SK-N-SH (cell line): ENCODE measurements around the gene NECAB2. TPM values are rescaled to one million over a fixed set of nuclear protein-coding genes. Genes with fewer than 3 reads are reported as not detected.

Source experiments
- CTCF ChIA-PET: fragments of 300-600, 350-600 bp; formaldehyde crosslinking; extraction: SDS; loops from one replicate; lab custom pipeline; 2021; lab: Yijun Ruan, JAX
- POLR2A ChIA-PET: fragments of 350-600 bp; sonication (Branson Sonifier 250); formaldehyde crosslinking; extraction: SDS; loops from one replicate; lab custom pipeline; 2020; ENCODE audit warnings: antibody characterized with exemption, inconsistent platforms; lab: Yijun Ruan, JAX
- DNase-seq: peaks from one replicate; pipeline ENCODE4 v3.0.0; 2012
- H2AFZ ChIP-seq: fragments of 200-600 bp; sonication (generic); 2 replicates; pipeline ENCODE4 v1.8.1; 2016; ENCODE audit warnings: antibody characterized with exemption, mild to moderate bottlenecking, low read depth
- H3F3A ChIP-seq: fragments of 200-600 bp; sonication (generic); replicated peaks from 2 replicates; pipeline ENCODE3; 2016; ENCODE audit warnings: antibody characterized with exemption, mild to moderate bottlenecking; ENCODE audit not compliant: insufficient read depth
- H3K27ac ChIP-seq, 2 experiments: fragments of 200-500 bp in 1 of 2; fragments of 200-600 bp in 1 of 2; sonication (Bioruptor generic) in 1 of 2; sonication (generic), shearing (Covaris generic) in 1 of 2; 2 replicates each; pipeline versions ENCODE4 v1.5.1 to v1.6.1; 2014 to 2016; ENCODE audit warnings: low read depth in 2 of 2, inconsistent platforms in 1 of 2, low read length in 1 of 2, mild to moderate bottlenecking in 1 of 2, mixed read lengths in 1 of 2
- H3K27me3 ChIP-seq: fragments of 200-600 bp; sonication (generic), shearing (Covaris generic); 2 replicates; pipeline ENCODE4 v1.6.1; 2016; ENCODE audit warnings: mixed run types; ENCODE audit not compliant: insufficient read depth
- H3K36me3 ChIP-seq, 2 experiments: fragments of 200-500 bp in 1 of 2; fragments of 200-600 bp in 1 of 2; sonication (Bioruptor generic) in 1 of 2; sonication (generic) in 1 of 2; replicated peaks in 1 of 2; 2 replicates each; pipeline versions ENCODE3 to v1.5.1; 2014 to 2016; ENCODE audit warnings: low read length in 1 of 2, mild to moderate bottlenecking in 1 of 2; ENCODE audit not compliant: insufficient read depth in 2 of 2, control insufficient read depth in 1 of 2
- H3K4me1 ChIP-seq, 2 experiments: fragments of 200-500 bp in 1 of 2; fragments of 200-600 bp in 1 of 2; sonication (Bioruptor generic) in 1 of 2; sonication (generic), shearing (Covaris generic) in 1 of 2; 2 replicates each; pipeline versions ENCODE4 v1.5.1 to v1.6.1; 2014 to 2016; ENCODE audit warnings: low read depth in 1 of 2, low read length in 1 of 2, mixed run types in 1 of 2; ENCODE audit not compliant: insufficient read depth in 2 of 2, control insufficient read depth in 1 of 2
- H3K4me2 ChIP-seq: fragments of 200-600 bp; sonication (generic), shearing (Covaris generic); 2 replicates; pipeline ENCODE4 v1.6.1; 2017; ENCODE audit warnings: mixed run types
- H3K4me3 ChIP-seq, 2 experiments: fragments of 200-500 bp in 1 of 2; fragments of 200-600 bp in 1 of 2; sonication (Bioruptor generic) in 1 of 2; sonication (generic), shearing (Covaris generic) in 1 of 2; 2 replicates each; pipeline versions ENCODE4 v1.5.1 to v1.8.1; 2014 to 2016; ENCODE audit warnings: low read depth in 2 of 2, inconsistent platforms in 1 of 2, low read length in 1 of 2, mild to moderate bottlenecking in 1 of 2, mixed read lengths in 1 of 2, moderate library complexity in 1 of 2
- H3K79me2 ChIP-seq: fragments of 200-600 bp; sonication (generic); 2 replicates; pipeline ENCODE4 v1.8.1; 2017; ENCODE audit warnings: mild to moderate bottlenecking; ENCODE audit not compliant: insufficient read depth
- H3K9ac ChIP-seq: fragments of 200-600 bp; sonication (generic); 2 replicates; pipeline ENCODE4 v1.6.1; 2017; ENCODE audit warnings: mixed run types
- H3K9me2 ChIP-seq: fragments of 200-600 bp; sonication (generic); 2 replicates; pipeline ENCODE4 v1.6.1; 2017; ENCODE audit warnings: mixed run types
- H3K9me3 ChIP-seq: fragments of 200-600 bp; sonication (generic); 2 replicates; pipeline ENCODE4 v1.6.1; 2017; ENCODE audit warnings: mixed run types, mild to moderate bottlenecking, moderate library complexity
- H4K20me1 ChIP-seq: fragments of 200-600 bp; sonication (generic); 2 replicates; pipeline ENCODE4 v1.6.1; 2017; ENCODE audit warnings: mild to moderate bottlenecking, mixed run types; ENCODE audit not compliant: insufficient read depth
- CTCF ChIP-seq: fragments of 200-600 bp; sonication (generic); IDR thresholded peaks from 2 replicates; pipeline ENCODE4 v1.6.1; 2017; ENCODE audit warnings: antibody characterized with exemption, mild to moderate bottlenecking, moderate library complexity
- EP300 ChIP-seq, 2 experiments: IDR thresholded peaks; 2 replicates each; pipeline versions ENCODE4 v1.4.0 to v1.6.1; 2012; ENCODE audit warnings: borderline replicate concordance in 1 of 2, low read depth in 1 of 2, low read length in 1 of 2
- FOXJ3 ChIP-seq: sonication (generic); formaldehyde crosslinking; IDR thresholded peaks from 2 replicates; pipeline ENCODE4 v1.5.1; 2020; ENCODE audit warnings: mild to moderate bottlenecking, missing genetic modification reagents
- FOXM1 ChIP-seq: IDR thresholded peaks from 2 replicates; pipeline ENCODE4 v1.4.0; 2012; ENCODE audit warnings: low read depth, mild to moderate bottlenecking
- GATA2 ChIP-seq: sonication (generic); formaldehyde crosslinking; IDR thresholded peaks from 2 replicates; pipeline ENCODE4 v1.5.0; 2020; ENCODE audit warnings: mild to moderate bottlenecking, missing genetic modification reagents
- MEF2A ChIP-seq: IDR thresholded peaks from 2 replicates; pipeline ENCODE4 v1.4.0; 2012; ENCODE audit warnings: low read depth, borderline replicate concordance
- MXI1 ChIP-seq: IDR thresholded peaks from 2 replicates; pipeline ENCODE4 v1.6.1; 2012; ENCODE audit warnings: mild to moderate bottlenecking, low read depth, low read length, improper control_type of control experiment
- NRF1 ChIP-seq: IDR thresholded peaks from 2 replicates; pipeline ENCODE4 v1.6.1; 2012; ENCODE audit warnings: low read depth, mild to moderate bottlenecking, low read length
- RAD21 ChIP-seq: IDR thresholded peaks from 2 replicates; pipeline ENCODE4 v1.6.1; 2012; ENCODE audit warnings: mild to moderate bottlenecking, low read length
- RCOR1 ChIP-seq: fragments of 150-350 bp; IDR thresholded peaks from 2 replicates; pipeline ENCODE4 v1.6.1; 2017; ENCODE audit warnings: antibody characterized with exemption, low read length
- SIN3A ChIP-seq: IDR thresholded peaks from 2 replicates; pipeline ENCODE4 v1.6.1; 2012; ENCODE audit warnings: low read depth, mild to moderate bottlenecking, low read length, moderate library complexity, borderline replicate concordance
- SMC3 ChIP-seq: IDR thresholded peaks from 2 replicates; pipeline ENCODE4 v1.6.1; 2012; ENCODE audit warnings: low read depth, low read length, improper control_type of control experiment
- TEAD4 ChIP-seq: IDR thresholded peaks from 2 replicates; pipeline ENCODE4 v1.4.0; 2012; ENCODE audit warnings: mild to moderate bottlenecking, borderline replicate concordance; ENCODE audit not compliant: insufficient read depth
- YY1 ChIP-seq: IDR thresholded peaks from 2 replicates; pipeline ENCODE4 v1.4.0; 2012; ENCODE audit warnings: low read depth, mild to moderate bottlenecking
- WGBS: methylation state at CpG from one replicate; pipeline ENCODE4 v1.1.6; 2017; ENCODE audit warnings: low lambda C conversion rate; 5-methylcytosine and 5-hydroxymethylcytosine counted together
- polyA plus RNA-seq, 3 experiments: library from polyadenylated mRNA; depleted of rRNA; stranded (reverse); fragments of >200 nt; gene quantifications; 2 replicates each; pipeline ENCODE4 v1.2.3, GENCODE V29; 2012
- TF ChIP-seq, protein P1 (sequence below): fragments of 150-350 bp; IDR thresholded peaks from 2 replicates; pipeline ENCODE4 v1.6.1; 2016; ENCODE audit warnings: mild to moderate bottlenecking, low read depth, low read length
- TF ChIP-seq, protein P2 (sequence below): IDR thresholded peaks from 2 replicates; pipeline ENCODE4; 2012
- TF ChIP-seq, protein P3 (sequence below): fragments of 150-350 bp; IDR thresholded peaks from 2 replicates; pipeline ENCODE4 v1.6.1; 2017; ENCODE audit warnings: antibody characterized with exemption, low read length, low read depth, borderline replicate concordance
- TF ChIP-seq, protein P4 (sequence below): IDR thresholded peaks from 2 replicates; pipeline ENCODE4 v1.6.1; 2012; ENCODE audit warnings: mild to moderate bottlenecking, low read depth, low read length, moderate library complexity

The NECAB2 gene
- polyA plus RNA-seq, 1 of the 3 experiments (the other 2 are of a cell fraction), result 0.58 TPM

DNA sequence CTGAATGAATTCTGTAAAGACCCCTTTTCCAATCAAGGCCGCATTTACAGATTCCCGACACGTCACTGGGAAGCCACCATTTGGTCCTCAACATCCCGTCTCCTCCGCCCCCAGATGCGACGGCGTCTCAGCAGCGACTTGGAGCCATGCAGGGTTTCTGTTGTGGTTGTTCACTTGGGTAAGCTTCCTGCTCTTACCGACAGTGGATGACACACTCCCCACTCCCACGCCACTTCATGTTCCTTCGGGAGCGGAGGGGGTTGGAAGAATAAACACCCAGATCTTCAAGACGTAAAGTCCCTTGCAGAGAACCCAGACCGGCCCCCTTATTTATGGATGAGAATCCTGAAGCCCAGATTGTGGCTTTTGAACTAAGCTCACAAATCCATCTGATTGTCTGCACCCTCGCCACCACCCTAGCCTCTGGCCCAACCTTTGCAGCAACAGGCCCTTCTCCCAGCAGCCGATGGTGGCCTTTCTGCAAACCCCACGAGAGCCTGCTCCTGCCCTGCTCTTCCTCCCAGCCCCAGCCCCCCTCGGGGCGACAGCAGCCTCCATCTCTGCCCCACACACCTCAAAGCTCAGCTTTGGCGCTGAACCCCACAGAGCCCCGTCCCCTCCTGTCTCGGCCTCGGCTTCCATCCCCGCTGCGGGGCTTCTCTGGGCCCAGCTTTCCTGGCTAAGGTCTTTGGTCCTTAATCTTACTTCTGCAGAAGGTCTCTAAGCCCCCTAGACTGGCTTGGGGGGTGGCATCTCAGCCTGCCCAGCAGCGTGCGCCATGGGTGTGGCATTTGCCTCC, 34.0 kb upstream of the NECAB2 start:
- no peak overlapping the region for H3K4me3 ChIP-seq
- TF ChIP-seq TEAD4 (no peak), RCOR1 (no peak), FOXM1 (no peak), SIN3A (no peak)
- TF ChIP-seq, protein P1, sequence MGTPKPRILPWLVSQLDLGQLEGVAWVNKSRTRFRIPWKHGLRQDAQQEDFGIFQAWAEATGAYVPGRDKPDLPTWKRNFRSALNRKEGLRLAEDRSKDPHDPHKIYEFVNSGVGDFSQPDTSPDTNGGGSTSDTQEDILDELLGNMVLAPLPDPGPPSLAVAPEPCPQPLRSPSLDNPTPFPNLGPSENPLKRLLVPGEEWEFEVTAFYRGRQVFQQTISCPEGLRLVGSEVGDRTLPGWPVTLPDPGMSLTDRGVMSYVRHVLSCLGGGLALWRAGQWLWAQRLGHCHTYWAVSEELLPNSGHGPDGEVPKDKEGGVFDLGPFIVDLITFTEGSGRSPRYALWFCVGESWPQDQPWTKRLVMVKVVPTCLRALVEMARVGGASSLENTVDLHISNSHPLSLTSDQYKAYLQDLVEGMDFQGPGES, result no peak
- 89% methylated on average over 28 of the region's 28 CpGs for WGBS
- no peaks in the 10 kb centered on the region for H3K27me3 ChIP-seq
- H3K27ac ChIP-seq, result no peak overlapping the region
- H3K79me2 ChIP-seq, result no peaks in the 10 kb centered on the region
- H2AFZ ChIP-seq, result no peak overlapping the region
- H4K20me1 ChIP-seq, result no peaks in the 10 kb centered on the region
- no peaks in the 10 kb centered on the region for H3K9me2 ChIP-seq
- H3K4me1 ChIP-seq, result peaks cover 0 to 11% of the 10 kb centered on the region in 2 experiments; a peak in 1 of 4 replicates
- no peak overlapping the region for H3K4me2 ChIP-seq
- no peaks in the 10 kb centered on the region for H3K36me3 ChIP-seq
- ChIA-PET CTCF (interaction anchor here (0.7 to 1.7 kb wide), 3 partner anchors 9 to 33 kb away, joined by 3 to 5 read pairs (median 4); no protein-coding TSS in a partner anchor), POLR2A (no interaction called here)
- DNase-seq, result no peak
- no peak overlapping the region for H3K9ac ChIP-seq
- H3K9me3 ChIP-seq, result no peaks in the 10 kb centered on the region
- no peaks in the 10 kb centered on the region for H3F3A ChIP-seq

DNA sequence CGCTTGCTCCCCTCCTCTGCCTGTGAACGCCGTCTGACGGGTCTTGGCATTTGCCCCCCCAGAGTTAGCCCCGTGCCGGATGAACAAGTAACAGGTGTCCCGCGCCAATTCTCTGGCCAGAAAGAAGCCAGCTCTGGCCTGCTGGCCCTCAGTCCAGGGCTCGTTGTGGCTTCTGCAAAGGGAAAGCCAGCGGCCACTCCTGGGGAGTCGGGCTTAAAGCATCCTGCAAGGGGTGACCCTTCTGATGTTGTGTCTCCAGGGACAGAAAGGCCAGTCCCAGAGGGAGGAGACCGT, 33.4 kb upstream of the NECAB2 start:
- H2AFZ ChIP-seq, result no peak overlapping the region
- CTCF ChIA-PET, result interaction anchor here (0.7 to 4.5 kb wide), 4 partner anchors 8 to 33 kb away, joined by 3 to 33 read pairs (median 12); no protein-coding TSS in a partner anchor
- no peaks in the 10 kb centered on the region for H3K9me2 ChIP-seq

More for the DNA sequence above, 33.4 kb upstream of the NECAB2 start:
- no peaks in the 10 kb centered on the region for H3K9me3 ChIP-seq
- H3K4me3 ChIP-seq, result no peak overlapping the region
- no peaks in the 10 kb centered on the region for H3K27me3 ChIP-seq
- WGBS, result 75% methylated on average over 10 of the region's 12 CpGs
- no peaks in the 10 kb centered on the region for H3K79me2 ChIP-seq
- peaks cover 0 to 11% of the 10 kb centered on the region in 2 experiments; a peak in 1 of 4 replicates for H3K4me1 ChIP-seq
- H3K9ac ChIP-seq, result no peak overlapping the region
- TF ChIP-seq MXI1 (no peak), YY1 (no peak), MEF2A (no peak), RAD21 (no peak), TEAD4 (no peak), GATA2 (no peak), FOXJ3 (CRISPR knock-in tag) (no peak), CTCF (no peak), SIN3A (no peak), SMC3 (no peak), EP300 (IDR thresholded peaks at IDR 0.05; ENCODE audit: borderline replicate concordance in 1 of 2, low read depth in 1 of 2, low read length in 1 of 2) (no peak), NRF1 (no peak)
- TF ChIP-seq, protein P2, sequence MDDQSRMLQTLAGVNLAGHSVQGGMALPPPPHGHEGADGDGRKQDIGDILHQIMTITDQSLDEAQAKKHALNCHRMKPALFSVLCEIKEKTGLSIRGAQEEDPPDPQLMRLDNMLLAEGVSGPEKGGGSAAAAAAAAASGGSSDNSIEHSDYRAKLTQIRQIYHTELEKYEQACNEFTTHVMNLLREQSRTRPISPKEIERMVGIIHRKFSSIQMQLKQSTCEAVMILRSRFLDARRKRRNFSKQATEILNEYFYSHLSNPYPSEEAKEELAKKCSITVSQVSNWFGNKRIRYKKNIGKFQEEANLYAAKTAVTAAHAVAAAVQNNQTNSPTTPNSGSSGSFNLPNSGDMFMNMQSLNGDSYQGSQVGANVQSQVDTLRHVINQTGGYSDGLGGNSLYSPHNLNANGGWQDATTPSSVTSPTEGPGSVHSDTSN, result no peak
- TF ChIP-seq, protein P3, sequence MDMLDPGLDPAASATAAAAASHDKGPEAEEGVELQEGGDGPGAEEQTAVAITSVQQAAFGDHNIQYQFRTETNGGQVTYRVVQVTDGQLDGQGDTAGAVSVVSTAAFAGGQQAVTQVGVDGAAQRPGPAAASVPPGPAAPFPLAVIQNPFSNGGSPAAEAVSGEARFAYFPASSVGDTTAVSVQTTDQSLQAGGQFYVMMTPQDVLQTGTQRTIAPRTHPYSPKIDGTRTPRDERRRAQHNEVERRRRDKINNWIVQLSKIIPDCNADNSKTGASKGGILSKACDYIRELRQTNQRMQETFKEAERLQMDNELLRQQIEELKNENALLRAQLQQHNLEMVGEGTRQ, result no peak
- TF ChIP-seq, protein P4, sequence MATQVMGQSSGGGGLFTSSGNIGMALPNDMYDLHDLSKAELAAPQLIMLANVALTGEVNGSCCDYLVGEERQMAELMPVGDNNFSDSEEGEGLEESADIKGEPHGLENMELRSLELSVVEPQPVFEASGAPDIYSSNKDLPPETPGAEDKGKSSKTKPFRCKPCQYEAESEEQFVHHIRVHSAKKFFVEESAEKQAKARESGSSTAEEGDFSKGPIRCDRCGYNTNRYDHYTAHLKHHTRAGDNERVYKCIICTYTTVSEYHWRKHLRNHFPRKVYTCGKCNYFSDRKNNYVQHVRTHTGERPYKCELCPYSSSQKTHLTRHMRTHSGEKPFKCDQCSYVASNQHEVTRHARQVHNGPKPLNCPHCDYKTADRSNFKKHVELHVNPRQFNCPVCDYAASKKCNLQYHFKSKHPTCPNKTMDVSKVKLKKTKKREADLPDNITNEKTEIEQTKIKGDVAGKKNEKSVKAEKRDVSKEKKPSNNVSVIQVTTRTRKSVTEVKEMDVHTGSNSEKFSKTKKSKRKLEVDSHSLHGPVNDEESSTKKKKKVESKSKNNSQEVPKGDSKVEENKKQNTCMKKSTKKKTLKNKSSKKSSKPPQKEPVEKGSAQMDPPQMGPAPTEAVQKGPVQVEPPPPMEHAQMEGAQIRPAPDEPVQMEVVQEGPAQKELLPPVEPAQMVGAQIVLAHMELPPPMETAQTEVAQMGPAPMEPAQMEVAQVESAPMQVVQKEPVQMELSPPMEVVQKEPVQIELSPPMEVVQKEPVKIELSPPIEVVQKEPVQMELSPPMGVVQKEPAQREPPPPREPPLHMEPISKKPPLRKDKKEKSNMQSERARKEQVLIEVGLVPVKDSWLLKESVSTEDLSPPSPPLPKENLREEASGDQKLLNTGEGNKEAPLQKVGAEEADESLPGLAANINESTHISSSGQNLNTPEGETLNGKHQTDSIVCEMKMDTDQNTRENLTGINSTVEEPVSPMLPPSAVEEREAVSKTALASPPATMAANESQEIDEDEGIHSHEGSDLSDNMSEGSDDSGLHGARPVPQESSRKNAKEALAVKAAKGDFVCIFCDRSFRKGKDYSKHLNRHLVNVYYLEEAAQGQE, result no peak
- DNase-seq, result no peak
- no peaks in the 10 kb centered on the region for H3F3A ChIP-seq
- H3K4me2 ChIP-seq, result no peak overlapping the region
- no peaks in the 10 kb centered on the region for H3K36me3 ChIP-seq
- H4K20me1 ChIP-seq, result no peaks in the 10 kb centered on the region
- no peak overlapping the region for H3K27ac ChIP-seq
- POLR2A ChIA-PET, result no interaction called here
